ENCODE measurements around the gene OR13J1.

The OR13J1 gene

GRCh38 chr9:35840881-35841644, 29.1 kb downstream of the OR13J1 start:
- FAIRE-seq (no peak), DNase-seq (ENCODE audit: insufficient read length) (no peak)
- TF ChIP-seq TAF1 (IDR thresholded peaks at IDR 0.05; ENCODE audit: borderline replicate concordance, low read depth, low read length): no peak
- no peak for TF ChIP-seq POLR2A (IDR thresholded peaks at IDR 0.05; ENCODE audit: low read depth, low read length)
- TF ChIP-seq POLR2AphosphoS5 (IDR thresholded peaks at IDR 0.05; ENCODE audit: low read depth, low read length): no peak

- DNase-seq (ENCODE audit: insufficient read length) (no peak), FAIRE-seq (no peak)
- TF ChIP-seq TAF1 (IDR thresholded peaks at IDR 0.05; ENCODE audit: borderline replicate concordance, low read depth, low read length) (no peak), POLR2AphosphoS5 (IDR thresholded peaks at IDR 0.05; ENCODE audit: low read depth, low read length) (no peak), POLR2A (IDR thresholded peaks at IDR 0.05; ENCODE audit: low read depth, low read length) (no peak)
Observed at GRCh38 chr9:35839926-35840325, 30.3 kb downstream of the OR13J1 start.

GRCh38 chr9:35836595-35836994, 33.6 kb downstream of the OR13J1 start:
- FAIRE-seq (no peak), DNase-seq (ENCODE audit: insufficient read length) (no peak)
- TF ChIP-seq POLR2AphosphoS5 (IDR thresholded peaks at IDR 0.05; ENCODE audit: low read depth, low read length) (no peak), TAF1 (IDR thresholded peaks at IDR 0.05; ENCODE audit: borderline replicate concordance, low read depth, low read length) (no peak), POLR2A (IDR thresholded peaks at IDR 0.05; ENCODE audit: low read depth, low read length) (no peak)

GRCh38 chr9:35835766-35836165, 34.4 kb downstream of the OR13J1 start:
- FAIRE-seq (peak; percentile 60), DNase-seq (ENCODE audit: insufficient read length) (no peak)
- TF ChIP-seq TAF1 (IDR thresholded peaks at IDR 0.05; ENCODE audit: borderline replicate concordance, low read depth, low read length) (no peak), POLR2AphosphoS5 (IDR thresholded peaks at IDR 0.05; ENCODE audit: low read depth, low read length) (no peak), POLR2A (IDR thresholded peaks at IDR 0.05; ENCODE audit: low read depth, low read length) (no peak)

- DNase-seq (ENCODE audit: insufficient read length) (no peak), FAIRE-seq (no peak)
- no peak for TF ChIP-seq POLR2AphosphoS5 (IDR thresholded peaks at IDR 0.05; ENCODE audit: low read depth, low read length)
- TF ChIP-seq POLR2A (IDR thresholded peaks at IDR 0.05; ENCODE audit: low read depth, low read length): no peak
- no peak for TF ChIP-seq TAF1 (IDR thresholded peaks at IDR 0.05; ENCODE audit: borderline replicate concordance, low read depth, low read length)
Observed at GRCh38 chr9:35835216-35835632, 35.0 kb downstream of the OR13J1 start.

GRCh38 chr9:35834260-35835215, 35.7 kb downstream of the OR13J1 start:
- DNase-seq (ENCODE audit: insufficient read length) (no peak), FAIRE-seq (no peak)
- TF ChIP-seq TAF1 (IDR thresholded peaks at IDR 0.05; ENCODE audit: borderline replicate concordance, low read depth, low read length) (no peak), POLR2AphosphoS5 (IDR thresholded peaks at IDR 0.05; ENCODE audit: low read depth, low read length) (no peak), POLR2A (IDR thresholded peaks at IDR 0.05; ENCODE audit: low read depth, low read length) (no peak)

- TF ChIP-seq TAF1 (IDR thresholded peaks at IDR 0.05; ENCODE audit: borderline replicate concordance, low read depth, low read length) (no peak), POLR2A (IDR thresholded peaks at IDR 0.05; ENCODE audit: low read depth, low read length) (no peak), POLR2AphosphoS5 (IDR thresholded peaks at IDR 0.05; ENCODE audit: low read depth, low read length) (no peak)
- DNase-seq (ENCODE audit: insufficient read length): no peak
- FAIRE-seq: no peak
Observed at GRCh38 chr9:35832814-35833213, 37.4 kb downstream of the OR13J1 start.

GRCh38 chr9:35831040-35831439, 39.2 kb downstream of the OR13J1 start:
- DNase-seq (ENCODE audit: insufficient read length) (no peak), FAIRE-seq (no peak)
- TF ChIP-seq POLR2AphosphoS5 (IDR thresholded peaks at IDR 0.05; ENCODE audit: low read depth, low read length) (no peak), TAF1 (IDR thresholded peaks at IDR 0.05; ENCODE audit: borderline replicate concordance, low read depth, low read length) (no peak), POLR2A (IDR thresholded peaks at IDR 0.05; ENCODE audit: low read depth, low read length) (no peak)

- TF ChIP-seq POLR2AphosphoS5 (IDR thresholded peaks at IDR 0.05; ENCODE audit: low read depth, low read length) (no peak), POLR2A (IDR thresholded peaks at IDR 0.05; ENCODE audit: low read depth, low read length) (no peak), TAF1 (IDR thresholded peaks at IDR 0.05; ENCODE audit: borderline replicate concordance, low read depth, low read length) (no peak)
- DNase-seq (ENCODE audit: insufficient read length) (no peak), FAIRE-seq (no peak)
Observed at GRCh38 chr9:35829764-35830096, 40.5 kb downstream of the OR13J1 start.

GRCh38 chr9:35829084-35829763, 41.0 kb downstream of the OR13J1 start, which contains the start of gene TMEM8B:
Gene TMEM8B, plus strand, starts transcription at chr9:35829228. Its CDS starts 220 bp downstream, at chr9:35829448.
- FAIRE-seq (peak; percentile 89), DNase-seq (ENCODE audit: insufficient read length) (peak; percentile 97)
- TF ChIP-seq POLR2A (IDR thresholded peaks at IDR 0.05; ENCODE audit: low read depth, low read length): no peak
- no peak for TF ChIP-seq POLR2AphosphoS5 (IDR thresholded peaks at IDR 0.05; ENCODE audit: low read depth, low read length)
- no peak for TF ChIP-seq TAF1 (IDR thresholded peaks at IDR 0.05; ENCODE audit: borderline replicate concordance, low read depth, low read length)

GRCh38 chr9:35828716-35829083, 41.5 kb downstream of the OR13J1 start, which contains the start of gene FAM221B:
Gene FAM221B, minus strand, starts transcription at chr9:35828732. Its CDS starts 2,571 bp downstream, at chr9:35826161.
- DNase-seq (ENCODE audit: insufficient read length) (no peak), FAIRE-seq (no peak)

More at GRCh38 chr9:35828716-35829083, 41.5 kb downstream of the OR13J1 start, which contains the start of gene FAM221B:
- TF ChIP-seq POLR2AphosphoS5 (IDR thresholded peaks at IDR 0.05; ENCODE audit: low read depth, low read length) (no peak), TAF1 (IDR thresholded peaks at IDR 0.05; ENCODE audit: borderline replicate concordance, low read depth, low read length) (no peak), POLR2A (IDR thresholded peaks at IDR 0.05; ENCODE audit: low read depth, low read length) (no peak)
